Activated CD4-positive, alpha-beta T cell treated with anti-CD3 and anti-CD28 coated beads for 36 hours (primary cell): ENCODE measurements around the gene SLC15A1. TPM values are rescaled to one million over a fixed set of nuclear protein-coding genes. Genes with fewer than 3 reads are reported as not detected.
"Not testable (repeated sequence)": the region's sequence is repeated elsewhere in the genome, so short reads cannot be mapped to it uniquely, and the experiment has no call there.

Experiments
- ATAC-seq: fragments of 200-7000 bp; cut with Tn5 transposase; one replicate; pipeline ENCODE4 v1.10.0; 2021; ENCODE audit warnings: mild to moderate bottlenecking, moderate library complexity
- CTCF ChIA-PET: fragments of 350-600 bp; sonication (Branson Sonifier 250); formaldehyde crosslinking; loops from one replicate; lab custom pipeline; 2021; ENCODE audit warnings: antibody characterized with exemption; lab: Charles Lee
- POLR2A ChIA-PET: fragments of 350-600 bp; sonication (Branson Sonifier 250); formaldehyde crosslinking; loops from one replicate; lab custom pipeline; 2021; ENCODE audit warnings: antibody characterized with exemption, inconsistent platforms; lab: Charles Lee
- DNase-seq: peaks from one replicate; pipeline ENCODE4 v3.0.0-alpha.2; 2020
- H3K27ac Mint-ChIP-seq: one replicate; pipeline ENCODE4 v1.8.0; 2021; ENCODE audit warnings: mixed read lengths
- H3K27me3 Mint-ChIP-seq: one replicate; pipeline ENCODE4 v1.8.0; 2021; ENCODE audit warnings: mixed read lengths
- H3K36me3 Mint-ChIP-seq: one replicate; pipeline ENCODE4 v1.8.0; 2021; ENCODE audit warnings: low read depth, mixed read lengths
- H3K4me1 Mint-ChIP-seq: one replicate; pipeline ENCODE4 v1.8.0; 2021; ENCODE audit warnings: mixed read lengths
- H3K4me3 Mint-ChIP-seq: one replicate; pipeline ENCODE4 v1.8.0; 2021; ENCODE audit warnings: mild to moderate bottlenecking, moderate library complexity, mixed read lengths
- H3K9me3 Mint-ChIP-seq: one replicate; pipeline ENCODE4 v1.8.0; 2021; ENCODE audit warnings: low read depth, mixed read lengths
- intact Hi-C, 2 experiments: fragments of 100-400 bp; cut with DNase I in 1 of 2; cut with micrococcal nuclease in 1 of 2; formaldehyde crosslinking; loops; one replicate each; pipeline versions ENCODE4 v1.14.2 to v1.15.1; 2022 to 2024; cut with DNase I, micrococcal nuclease
- total RNA-seq, 2 experiments: library from RNA; stranded (reverse); gene quantifications; one replicate each; pipeline ENCODE4 v1.2.3, GENCODE V29; 2021

The SLC15A1 gene
- total RNA-seq, 2 experiments from 2014 or later, result not detected

- H3K4me3 Mint-ChIP-seq, result no peak overlapping the region
- peaks cover 10% of the 10 kb centered on the region for H3K27me3 Mint-ChIP-seq
- H3K36me3 Mint-ChIP-seq, result no peaks in the 10 kb centered on the region
- no peak for ATAC-seq
- peaks cover 8% of the 10 kb centered on the region for H3K9me3 Mint-ChIP-seq
- DNase-seq, result no peak
- ChIA-PET POLR2A (no interaction called here), CTCF (interaction anchor here (0.9 kb wide), 1 partner anchor 74 kb away, joined by 3 read pairs; no protein-coding TSS in a partner anchor)
- no peak overlapping the region for H3K27ac Mint-ChIP-seq
- intact Hi-C loops, result no loop called here
- H3K4me1 Mint-ChIP-seq, result no peaks in the 10 kb centered on the region
These were observed 16.1 kb upstream of the SLC15A1 start for GRCh38 chr13:98768522-98768921.

- Mint-ChIP-seq H3K9me3 (peaks cover 8% of the 10 kb centered on the region), H3K4me3 (no peak overlapping the region), H3K27me3 (peaks cover 12% of the 10 kb centered on the region), H3K4me1 (no peaks in the 10 kb centered on the region), H3K36me3 (no peaks in the 10 kb centered on the region), H3K27ac (no peak overlapping the region)
- ChIA-PET POLR2A (no interaction called here), CTCF (interaction anchor here (1.4 kb wide), 1 partner anchor 30 kb away, joined by 3 read pairs; no protein-coding TSS in a partner anchor)
- no peak for DNase-seq
- intact Hi-C loops, result no loop called here
- no peak for ATAC-seq
These were observed 14.2 kb upstream of the SLC15A1 start for GRCh38 chr13:98766697-98767096.

DNA sequence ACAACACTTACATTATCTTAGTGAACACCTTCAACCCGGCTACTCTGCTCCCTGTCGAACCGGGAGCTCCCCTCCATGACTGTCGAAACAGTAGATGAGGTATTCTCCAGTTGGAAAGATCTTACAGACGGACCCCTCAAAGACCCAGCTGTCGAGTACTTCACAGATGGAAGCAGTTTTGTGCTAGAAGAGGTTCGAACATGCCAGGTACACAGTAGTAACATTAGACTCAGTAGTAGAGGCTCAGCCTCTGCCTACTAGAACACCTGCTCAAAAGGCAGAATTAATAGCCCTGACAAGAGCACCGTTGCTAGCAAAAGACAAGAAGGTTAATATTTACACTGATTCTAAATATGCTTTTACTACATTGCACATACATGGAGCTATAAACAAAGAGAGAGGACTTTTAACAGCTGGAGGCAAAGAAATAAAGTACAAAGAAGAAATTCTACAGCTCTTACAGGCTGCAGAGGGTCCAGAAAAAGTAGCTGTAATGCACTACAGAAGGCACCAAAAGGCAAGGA, 13.6 kb upstream of the SLC15A1 start:
- Mint-ChIP-seq H3K9me3 (peaks cover 8% of the 10 kb centered on the region), H3K4me3 (no peak overlapping the region), H3K4me1 (no peaks in the 10 kb centered on the region), H3K36me3 (no peaks in the 10 kb centered on the region), H3K27me3 (peaks cover 14% of the 10 kb centered on the region), H3K27ac (no peak overlapping the region)
- CTCF ChIA-PET, result no interaction called here
- POLR2A ChIA-PET, result no interaction called here
- ATAC-seq, result no peak
- no peak for DNase-seq
- intact Hi-C loops, result no loop called here

DNA sequence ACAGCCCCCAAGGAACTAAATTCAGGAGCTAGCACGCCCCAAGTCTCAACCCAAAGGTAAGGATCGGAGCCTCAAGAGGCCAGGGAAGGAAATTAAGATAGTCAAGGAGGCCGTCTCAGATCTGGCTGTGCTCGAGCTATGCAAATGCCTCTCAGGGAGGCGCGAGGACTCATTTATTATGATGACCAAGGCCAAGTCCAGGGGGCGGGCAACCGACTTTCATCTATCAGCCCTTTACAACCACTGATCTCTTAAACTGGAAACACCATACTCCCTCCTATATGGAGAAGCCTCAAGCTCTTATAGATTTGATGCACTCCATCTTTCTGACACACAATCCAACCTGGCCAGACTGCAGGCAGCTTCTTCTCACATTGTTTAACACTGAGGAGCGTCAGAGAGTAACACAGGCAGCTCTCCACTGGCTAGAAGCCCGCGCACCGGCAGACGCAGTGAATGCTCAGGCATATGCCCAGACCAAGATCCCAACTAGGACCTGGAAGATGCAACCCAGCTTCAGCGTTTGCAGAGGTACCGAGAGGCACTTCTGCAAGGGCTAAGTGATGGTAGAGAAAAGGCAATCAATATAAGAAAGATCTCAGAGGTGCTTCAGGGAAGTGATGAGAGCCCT, 9.6 kb upstream of the SLC15A1 start:
- no peak for ATAC-seq
- H3K36me3 Mint-ChIP-seq, result peaks cover 2% of the 10 kb centered on the region
- H3K4me1 Mint-ChIP-seq, result no peaks in the 10 kb centered on the region
- DNase-seq, result no peak
- peaks cover 10% of the 10 kb centered on the region for H3K27me3 Mint-ChIP-seq
- ChIA-PET POLR2A (interaction anchor here (0.5 kb wide), 1 partner anchor 576 kb away, joined by 3 read pairs; no protein-coding TSS in a partner anchor), CTCF (interaction anchor here (0.6 kb wide), 1 partner anchor 626 kb away, joined by 3 read pairs; no protein-coding TSS in a partner anchor)
- no peak overlapping the region for H3K4me3 Mint-ChIP-seq
- no peaks in the 10 kb centered on the region for H3K9me3 Mint-ChIP-seq
- intact Hi-C loops, result no loop called here
- H3K27ac Mint-ChIP-seq, result no peak overlapping the region

GRCh38 chr13:98761126-98761985, 8.9 kb upstream of the SLC15A1 start:
- ATAC-seq (peak; percentile 51), DNase-seq (no peak)
- Mint-ChIP-seq H3K27ac (no peak overlapping the region), H3K4me1 (no peaks in the 10 kb centered on the region), H3K27me3 (peaks cover 13% of the 10 kb centered on the region), H3K9me3 (no peaks in the 10 kb centered on the region), H3K36me3 (peaks cover 2% of the 10 kb centered on the region), H3K4me3 (no peak overlapping the region)
- ChIA-PET CTCF (interaction anchor here (0.6 kb wide), 1 partner anchor 626 kb away, joined by 3 read pairs; no protein-coding TSS in a partner anchor), POLR2A (interaction anchor here (0.5 kb wide), 1 partner anchor 576 kb away, joined by 3 read pairs; no protein-coding TSS in a partner anchor)
- intact Hi-C loops, result no loop called here

DNA sequence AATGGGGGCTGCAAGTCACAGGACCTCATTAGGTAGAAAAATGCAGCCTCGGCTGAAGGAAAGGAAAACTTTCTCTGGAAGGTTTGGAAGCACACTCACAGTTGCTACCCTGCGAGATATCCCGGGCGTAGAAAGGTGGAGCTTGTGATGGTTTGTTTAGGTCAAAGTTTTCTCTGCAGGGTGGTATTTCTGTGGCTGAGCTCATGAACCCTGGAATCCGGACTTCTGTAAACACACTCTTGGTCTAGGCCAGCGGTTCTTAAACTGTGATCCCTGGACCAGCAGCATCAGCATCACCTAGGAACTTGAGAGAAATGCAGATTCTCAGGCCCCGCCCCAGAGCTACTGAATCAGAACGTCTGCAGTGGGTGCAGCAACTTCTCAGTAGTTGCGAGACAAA, 3.3 kb upstream of the SLC15A1 start:
- H3K27me3 Mint-ChIP-seq, result peaks cover 43% of the 10 kb centered on the region
- H3K4me3 Mint-ChIP-seq, result no peak overlapping the region
- DNase-seq, result no peak
- H3K9me3 Mint-ChIP-seq, result peaks cover 11% of the 10 kb centered on the region
- no peak overlapping the region for H3K27ac Mint-ChIP-seq
- ChIA-PET CTCF (no interaction called here), POLR2A (no interaction called here)
- no peak for ATAC-seq
- intact Hi-C loops, result no loop called here
- H3K36me3 Mint-ChIP-seq, result peaks cover 11% of the 10 kb centered on the region
- H3K4me1 Mint-ChIP-seq, result peaks cover 4% of the 10 kb centered on the region

DNA sequence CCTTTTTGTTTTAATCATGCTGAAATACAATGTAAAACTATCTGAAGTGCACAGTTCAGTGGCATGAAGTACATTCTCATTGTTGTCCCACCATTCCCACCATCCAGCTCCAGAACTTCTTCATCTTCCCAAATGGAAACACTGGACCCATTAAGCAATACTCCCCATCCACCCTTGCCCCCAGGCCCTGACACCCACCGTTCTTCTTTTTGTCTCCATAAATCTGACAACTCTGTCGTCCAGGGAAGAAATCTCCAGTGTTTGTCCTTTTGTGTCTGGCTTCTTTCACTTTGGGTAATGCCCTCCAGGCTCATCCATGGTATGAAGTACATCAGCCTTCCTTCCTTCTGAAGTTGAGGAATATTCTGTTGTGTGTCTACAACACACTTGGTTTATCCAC, 2.6 kb upstream of the SLC15A1 start:
- ATAC-seq (no peak), DNase-seq (no peak)
- intact Hi-C loops, result no loop called here
- Mint-ChIP-seq H3K4me1 (peaks cover 4% of the 10 kb centered on the region), H3K27ac (no peak overlapping the region), H3K36me3 (peaks cover 8% of the 10 kb centered on the region), H3K9me3 (peaks cover 11% of the 10 kb centered on the region), H3K27me3 (peaks cover 46% of the 10 kb centered on the region), H3K4me3 (no peak overlapping the region)
- ChIA-PET POLR2A (no interaction called here), CTCF (no interaction called here)

GRCh38 chr13:98754468-98754867, 2.0 kb upstream of the SLC15A1 start:
- CTCF ChIA-PET, H3K27ac Mint-ChIP-seq, H3K36me3 Mint-ChIP-seq, H3K4me1 Mint-ChIP-seq, POLR2A ChIA-PET, intact Hi-C loops, H3K4me3 Mint-ChIP-seq, ATAC-seq, DNase-seq: not testable (repeated sequence)
- H3K27me3 Mint-ChIP-seq, result peaks cover 47% of the 10 kb centered on the region
- peaks cover 11% of the 10 kb centered on the region for H3K9me3 Mint-ChIP-seq

DNA sequence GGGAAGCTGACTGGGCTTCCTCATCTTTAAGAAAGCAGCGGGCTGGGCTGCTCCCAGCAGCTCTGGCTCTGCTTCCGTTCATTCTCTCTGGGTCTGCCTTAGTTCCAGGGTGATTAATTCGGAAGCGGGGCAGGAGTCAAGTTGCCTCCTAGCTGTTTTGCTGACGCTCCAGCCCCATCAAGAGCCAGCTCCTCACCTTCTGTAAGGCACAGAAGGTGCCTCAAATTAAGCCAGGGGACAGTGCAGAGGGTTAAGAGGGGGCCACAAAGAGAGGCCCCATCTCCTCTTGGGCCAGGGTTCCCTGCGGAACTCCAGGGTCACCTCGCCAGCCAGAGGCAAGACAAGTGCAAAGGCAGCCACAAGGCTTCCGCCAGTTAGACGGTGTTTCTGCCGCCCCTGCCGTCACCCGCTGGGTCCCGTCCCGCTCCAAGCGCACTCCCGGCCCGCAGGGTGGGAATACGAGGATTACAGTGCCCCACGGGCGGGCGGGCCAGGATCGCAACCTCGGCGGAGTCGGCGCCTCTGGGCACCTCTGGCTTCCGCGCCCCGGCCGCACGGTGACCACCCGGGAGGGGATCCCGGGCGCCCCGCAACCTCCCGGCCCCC, 508 bp downstream of the SLC15A1 start:
- no peak overlapping the region for H3K4me3 Mint-ChIP-seq
- peak; percentile 16 for DNase-seq
- H3K36me3 Mint-ChIP-seq, result peaks cover 8% of the 10 kb centered on the region
- ATAC-seq, result no peak
- ChIA-PET POLR2A (no interaction called here), CTCF (interaction anchor here (0.7 kb wide), 1 partner anchor 101 kb away, joined by 3 read pairs; no protein-coding TSS in a partner anchor)
- H3K4me1 Mint-ChIP-seq, result peaks cover 4% of the 10 kb centered on the region
- intact Hi-C loops, result no loop called here
- H3K27me3 Mint-ChIP-seq, result peaks cover 53% of the 10 kb centered on the region
- H3K27ac Mint-ChIP-seq, result no peak overlapping the region
- H3K9me3 Mint-ChIP-seq, result peaks cover 11% of the 10 kb centered on the region

DNA sequence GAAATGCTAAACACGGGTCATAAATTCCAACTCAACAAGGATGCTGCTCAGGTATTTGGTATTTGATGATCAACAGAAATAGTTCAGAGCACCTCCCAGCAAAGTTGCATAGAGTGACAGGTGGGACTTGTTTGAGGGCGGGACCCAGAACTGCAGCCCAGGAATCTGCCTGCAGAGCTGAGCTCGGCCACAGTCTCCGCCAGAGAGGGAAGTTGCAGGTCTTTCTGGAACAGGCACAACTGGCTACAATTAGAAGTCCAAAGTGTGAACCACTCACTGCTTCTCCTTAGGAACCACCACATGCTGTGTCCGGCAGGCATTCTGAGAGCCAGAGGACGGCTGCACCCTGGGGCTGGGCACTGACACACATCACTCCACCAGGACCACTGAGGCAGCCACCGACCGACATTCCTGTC, 1.1 kb downstream of the SLC15A1 start:
- Mint-ChIP-seq H3K27me3 (peaks cover 50% of the 10 kb centered on the region), H3K9me3 (peaks cover 11% of the 10 kb centered on the region), H3K4me1 (peaks cover 4% of the 10 kb centered on the region), H3K4me3 (no peak overlapping the region), H3K27ac (no peak overlapping the region), H3K36me3 (peaks cover 8% of the 10 kb centered on the region)
- intact Hi-C loops, result no loop called here
- DNase-seq (no peak), ATAC-seq (no peak)
- POLR2A ChIA-PET, result no interaction called here
- CTCF ChIA-PET, result interaction anchor here (0.7 kb wide), 1 partner anchor 100 kb away, joined by 3 read pairs; no protein-coding TSS in a partner anchor

DNA sequence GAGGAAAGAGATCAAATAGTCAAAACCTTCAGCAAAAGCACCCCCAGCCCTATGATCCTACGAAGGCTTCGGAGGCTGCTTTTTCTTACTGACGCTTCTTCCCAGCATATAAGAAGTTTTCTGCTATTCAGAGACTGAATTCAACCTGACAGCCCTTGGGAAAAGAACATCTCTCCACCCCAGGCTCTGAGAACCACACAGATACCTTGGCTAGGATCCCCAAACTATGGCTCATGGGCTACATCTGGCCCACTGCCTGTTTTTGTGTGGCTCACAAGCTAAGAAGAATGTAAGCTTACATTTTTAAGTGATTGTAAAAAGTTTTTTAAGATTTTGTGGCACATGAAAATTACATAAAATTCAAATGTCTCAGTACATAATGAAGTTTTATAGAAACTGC, 3.0 kb downstream of the SLC15A1 start:
- intact Hi-C loops, result no loop called here
- no peak overlapping the region for H3K4me3 Mint-ChIP-seq
- ChIA-PET POLR2A (no interaction called here), CTCF (no interaction called here)
- peaks cover 11% of the 10 kb centered on the region for H3K9me3 Mint-ChIP-seq
- H3K27me3 Mint-ChIP-seq, result peaks cover 41% of the 10 kb centered on the region
- ATAC-seq, result no peak
- no peak for DNase-seq
- H3K27ac Mint-ChIP-seq, result no peak overlapping the region
- peaks cover 4% of the 10 kb centered on the region for H3K4me1 Mint-ChIP-seq
- peaks cover 7% of the 10 kb centered on the region for H3K36me3 Mint-ChIP-seq
